Breast epithelium (tissue), 4 donors: ENCODE results near the gene SP1. TPM values are rescaled to one million over a fixed set of nuclear protein-coding genes. Genes with fewer than 3 reads are reported as not detected.
"Not testable (repeated sequence)": the region's sequence is repeated elsewhere in the genome, so short reads cannot be mapped to it uniquely, and the experiment has no call there.

Experiments used
- DNase-seq, 2 donors: peaks; one replicate each; pipeline ENCODE4 v3.0.0-alpha.2; 2019; ENCODE audit warnings: low spot score in 2 of 2
- H3K27ac ChIP-seq, 2 donors: fragments of 200-600 bp; sonication (generic) in 1 of 2; one replicate each; pipeline ENCODE4 v1.5.1; 2016 to 2019; ENCODE audit warnings: mild to moderate bottlenecking in 1 of 2
- H3K27me3 ChIP-seq, 2 donors: fragments of 200-600 bp; sonication (generic) in 1 of 2; one replicate each; pipeline versions ENCODE4 v1.5.1 to v1.6.0; 2017 to 2019; ENCODE audit warnings: control low read depth in 1 of 2, mild to moderate bottlenecking in 1 of 2
- H3K36me3 ChIP-seq: fragments of 200-600 bp; one replicate; pipeline ENCODE4 v1.5.1; 2019
- H3K4me1 ChIP-seq, 2 donors: fragments of 200-600 bp; sonication (generic); one replicate each; pipeline ENCODE4 v1.5.1; 2016 to 2019; ENCODE audit warnings: control low read depth in 1 of 2
- H3K4me3 ChIP-seq, 3 donors: fragments of 200-600 bp; sonication (generic); 1 replicate in 2 of 3; 2 replicates in 1 of 3; pipeline ENCODE4 v1.5.1; 2016 to 2019; ENCODE audit warnings: mild to moderate bottlenecking in 3 of 3, moderate library complexity in 2 of 3
- H3K9me3 ChIP-seq, 2 donors: fragments of 200-600 bp; sonication (generic) in 1 of 2; one replicate each; pipeline ENCODE4 v1.5.1; 2016 to 2019; ENCODE audit warnings: control low read depth in 1 of 2
- POLR2A ChIP-seq: fragments of 450-650 bp; IDR thresholded peaks from one replicate; pipeline ENCODE4 v1.6.1; 2016; ENCODE audit warnings: antibody characterized with exemption, mild to moderate bottlenecking, moderate library complexity
- POLR2AphosphoS5 ChIP-seq, 3 donors: sonication (generic); formaldehyde crosslinking; IDR thresholded peaks; one replicate each; pipeline ENCODE4 v1.6.1; 2017; ENCODE audit warnings: antibody characterized with exemption in 3 of 3
- intact Hi-C: fragments of 100-400 bp; cut with DNase I; formaldehyde crosslinking; loops from one replicate; pipeline ENCODE4 v1.15.1; 2023; ENCODE audit warnings: low total_unique reads
- total RNA-seq, 3 donors: library from RNA; depleted of rRNA; stranded (reverse); fragments of >200 nt; gene quantifications; one replicate each; pipeline ENCODE4 v1.1.0, GENCODE V29; 2016
- TF ChIP-seq, protein P1 (sequence below), 3 donors: fragments of 450-650 bp; IDR thresholded peaks; one replicate each; pipeline ENCODE4 v1.5.1; 2016 to 2017; ENCODE audit warnings: antibody characterized with exemption in 3 of 3, mild to moderate bottlenecking in 3 of 3, moderate library complexity in 3 of 3

Gene SP1
- total RNA-seq, 3 donors from 2014 or later, result 84.6 to 111 (median 91.4) TPM

DNA sequence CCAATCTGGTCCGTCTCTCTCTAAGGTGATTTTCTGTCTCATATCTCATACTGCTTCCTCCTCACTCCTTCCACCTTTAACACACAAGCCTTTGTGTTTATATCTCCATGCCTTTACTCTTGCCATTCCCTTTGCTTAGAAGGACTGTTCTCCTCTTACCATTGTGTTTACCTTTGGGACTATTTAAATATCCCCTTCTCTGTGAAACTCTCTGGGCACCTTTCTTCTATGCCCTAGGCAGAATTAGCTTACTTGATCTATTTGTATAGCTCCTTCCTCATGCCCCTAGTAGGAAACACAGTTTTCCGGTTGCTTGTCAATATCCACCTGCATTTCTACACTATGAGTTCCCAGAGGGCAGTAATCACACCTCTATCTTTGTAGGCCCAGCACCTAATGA is 39.8 kb downstream of the SP1 start:
- Histone ChIP-seq H3K27me3 (no peaks in the 10 kb centered on the region), H3K4me1 (peaks cover 0 to 3% of the 10 kb centered on the region in 2 donors), H3K4me3 (no peak overlapping the region), H3K9me3 (no peaks in the 10 kb centered on the region), H3K27ac (no peak overlapping the region), H3K36me3 (no peaks in the 10 kb centered on the region)
- no peak for DNase-seq
- TF ChIP-seq, protein P1, sequence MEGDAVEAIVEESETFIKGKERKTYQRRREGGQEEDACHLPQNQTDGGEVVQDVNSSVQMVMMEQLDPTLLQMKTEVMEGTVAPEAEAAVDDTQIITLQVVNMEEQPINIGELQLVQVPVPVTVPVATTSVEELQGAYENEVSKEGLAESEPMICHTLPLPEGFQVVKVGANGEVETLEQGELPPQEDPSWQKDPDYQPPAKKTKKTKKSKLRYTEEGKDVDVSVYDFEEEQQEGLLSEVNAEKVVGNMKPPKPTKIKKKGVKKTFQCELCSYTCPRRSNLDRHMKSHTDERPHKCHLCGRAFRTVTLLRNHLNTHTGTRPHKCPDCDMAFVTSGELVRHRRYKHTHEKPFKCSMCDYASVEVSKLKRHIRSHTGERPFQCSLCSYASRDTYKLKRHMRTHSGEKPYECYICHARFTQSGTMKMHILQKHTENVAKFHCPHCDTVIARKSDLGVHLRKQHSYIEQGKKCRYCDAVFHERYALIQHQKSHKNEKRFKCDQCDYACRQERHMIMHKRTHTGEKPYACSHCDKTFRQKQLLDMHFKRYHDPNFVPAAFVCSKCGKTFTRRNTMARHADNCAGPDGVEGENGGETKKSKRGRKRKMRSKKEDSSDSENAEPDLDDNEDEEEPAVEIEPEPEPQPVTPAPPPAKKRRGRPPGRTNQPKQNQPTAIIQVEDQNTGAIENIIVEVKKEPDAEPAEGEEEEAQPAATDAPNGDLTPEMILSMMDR (IDR thresholded peaks at IDR 0.05), result no peak
- TF ChIP-seq POLR2AphosphoS5 (IDR thresholded peaks at IDR 0.05) (no peak), POLR2A (no peak)
- intact Hi-C loops, result loop anchor here (5.0 kb wide), 1 partner anchor 62 kb away; no protein-coding TSS in a partner anchor

DNA sequence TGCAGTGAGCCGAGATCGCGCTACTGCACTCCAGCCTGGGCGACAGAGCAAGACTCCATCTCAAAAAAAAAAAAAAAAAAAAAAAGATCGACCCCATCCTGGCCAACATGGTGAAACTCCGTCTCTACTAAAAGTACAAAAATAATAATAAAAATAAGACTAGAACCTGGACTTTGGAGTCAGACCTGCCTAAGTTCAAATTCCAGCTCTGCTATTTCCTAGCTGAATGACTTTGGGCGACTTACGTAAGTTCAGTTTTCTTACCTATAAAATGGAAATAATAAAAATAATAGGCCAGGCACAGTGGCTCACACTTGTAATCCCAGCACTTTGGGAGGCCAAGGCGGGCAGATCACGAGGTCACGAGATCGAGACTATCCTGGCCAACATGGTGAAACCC is 42.3 kb downstream of the SP1 start:
- H3K4me3 ChIP-seq, H3K27ac ChIP-seq, H3K27me3 ChIP-seq, H3K4me1 ChIP-seq, H3K36me3 ChIP-seq, H3K9me3 ChIP-seq, DNase-seq: not testable (repeated sequence)
- intact Hi-C loops, result loop anchor here (5.0 kb wide), 1 partner anchor 65 kb away; no protein-coding TSS in a partner anchor

DNA sequence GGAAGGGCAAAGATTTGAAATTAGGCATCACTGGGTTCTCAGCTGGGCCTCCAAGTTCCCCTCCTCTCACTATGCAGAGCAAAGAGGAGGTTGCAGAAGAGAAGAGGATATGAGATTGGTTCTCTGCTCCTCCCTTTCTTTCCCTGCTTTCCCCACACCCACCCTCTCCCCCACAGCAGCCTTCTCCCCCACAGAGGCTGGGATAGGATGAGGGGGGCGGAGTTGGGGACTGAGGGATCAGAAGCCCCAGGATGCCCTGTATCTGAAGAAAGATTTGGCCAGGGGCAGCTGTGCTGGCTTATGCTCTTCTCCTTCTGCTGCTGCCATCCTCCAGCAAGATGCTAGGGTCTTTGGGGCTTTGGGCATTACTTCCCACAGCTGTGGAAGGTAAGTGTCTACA is 43.6 kb downstream of the SP1 start, which contains the start of gene AMHR2:
TSS of gene AMHR2 (plus strand) at position 259 of the 400 bp plus-strand sequence. CDS start at position 339, 80 bp downstream.
- DNase-seq, result no peak
- peaks cover 0 to 3% of the 10 kb centered on the region in 2 donors for H3K4me1 ChIP-seq
- intact Hi-C loops, result loop anchor here (5.0 kb wide), 1 partner anchor 66 kb away; no protein-coding TSS in a partner anchor

DNA sequence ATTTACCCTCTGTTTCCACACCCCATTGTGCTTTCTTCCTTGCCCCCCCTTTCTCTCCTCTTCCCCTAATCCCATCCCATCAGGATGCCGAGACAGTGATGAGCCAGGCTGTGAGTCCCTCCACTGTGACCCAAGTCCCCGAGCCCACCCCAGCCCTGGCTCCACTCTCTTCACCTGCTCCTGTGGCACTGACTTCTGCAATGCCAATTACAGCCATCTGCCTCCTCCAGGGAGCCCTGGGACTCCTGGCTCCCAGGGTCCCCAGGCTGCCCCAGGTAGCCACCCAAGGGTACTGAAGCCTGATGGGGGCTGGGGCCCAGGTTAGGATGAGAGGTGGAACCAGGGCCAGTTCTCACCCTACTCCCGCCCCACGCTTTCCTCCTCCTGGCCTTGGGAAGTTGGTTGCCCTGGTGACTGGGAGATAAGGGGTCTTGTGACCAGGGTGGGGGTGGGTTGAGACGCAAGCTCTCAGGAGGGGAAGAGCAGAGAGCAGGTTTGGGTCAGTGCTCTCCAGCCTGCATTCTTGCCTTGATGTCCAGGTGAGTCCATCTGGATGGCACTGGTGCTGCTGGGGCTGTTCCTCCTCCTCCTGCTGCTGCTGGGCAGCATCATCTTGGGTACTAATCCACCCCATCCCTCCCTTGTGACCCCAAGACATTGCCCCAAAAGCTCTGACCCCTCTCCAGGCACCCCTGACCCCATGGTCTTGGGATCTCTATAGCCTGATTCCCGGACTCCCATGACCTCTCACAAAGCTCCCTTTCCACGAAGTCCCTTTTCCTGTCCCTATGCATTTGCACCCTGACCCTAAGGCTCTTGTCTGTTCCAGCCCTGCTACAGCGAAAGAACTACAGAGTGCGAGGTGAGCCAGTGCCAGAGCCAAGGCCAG is 44.9 kb downstream of the SP1 start:
- Histone ChIP-seq H3K4me3 (no peak overlapping the region), H3K36me3 (no peaks in the 10 kb centered on the region), H3K9me3 (no peaks in the 10 kb centered on the region), H3K27me3 (no peaks in the 10 kb centered on the region), H3K4me1 (peaks cover 0 to 3% of the 10 kb centered on the region in 2 donors), H3K27ac (no peak overlapping the region)
- no peak for DNase-seq
- TF ChIP-seq, protein P1 (IDR thresholded peaks at IDR 0.05), result no peak
- intact Hi-C loops, result loop anchor here (5.0 kb wide), 1 partner anchor 68 kb away; no protein-coding TSS in a partner anchor

More for the DNA sequence above, 43.6 kb downstream of the SP1 start, which contains the start of gene AMHR2:
- no peaks in the 10 kb centered on the region for H3K36me3 ChIP-seq
- H3K9me3 ChIP-seq, result no peaks in the 10 kb centered on the region
- no peak within 1 kb of the TSS for H3K4me3 ChIP-seq
- H3K27ac ChIP-seq, result no peak within 1 kb of the TSS
- no peaks in the 10 kb centered on the region for H3K27me3 ChIP-seq
- no peak for TF ChIP-seq POLR2AphosphoS5 (IDR thresholded peaks at IDR 0.05)
- no peak for TF ChIP-seq POLR2A
- TF ChIP-seq, protein P1 (IDR thresholded peaks at IDR 0.05), result no peak

DNA sequence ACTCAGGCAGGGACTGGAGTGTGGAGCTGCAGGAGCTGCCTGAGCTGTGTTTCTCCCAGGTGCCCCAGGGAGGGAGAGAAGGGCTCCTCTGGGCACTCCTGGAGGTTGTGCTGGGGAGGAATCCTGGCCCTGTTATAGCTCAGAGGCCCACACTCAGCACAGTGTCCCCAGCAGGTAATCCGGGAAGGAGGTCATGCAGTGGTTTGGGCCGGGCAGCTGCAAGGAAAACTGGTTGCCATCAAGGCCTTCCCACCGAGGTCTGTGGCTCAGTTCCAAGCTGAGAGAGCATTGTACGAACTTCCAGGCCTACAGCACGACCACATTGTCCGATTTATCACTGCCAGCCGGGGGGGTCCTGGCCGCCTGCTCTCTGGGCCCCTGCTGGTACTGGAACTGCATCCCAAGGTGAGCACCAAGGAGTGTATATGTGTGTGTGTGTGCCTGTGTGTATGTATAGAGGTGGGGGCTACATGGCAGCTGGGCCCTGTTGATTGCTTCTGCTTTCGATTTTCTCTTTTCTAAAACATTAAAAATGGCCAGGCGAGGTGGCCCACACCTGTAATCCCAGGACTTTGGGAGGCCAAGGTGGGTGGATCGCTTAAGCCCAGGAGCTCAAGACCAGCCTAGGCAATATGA is 45.7 kb downstream of the SP1 start:
- DNase-seq, result no peak
- no peaks in the 10 kb centered on the region for H3K27me3 ChIP-seq
- peaks cover 0 to 3% of the 10 kb centered on the region in 2 donors for H3K4me1 ChIP-seq
- no peak overlapping the region for H3K4me3 ChIP-seq
- no peaks in the 10 kb centered on the region for H3K9me3 ChIP-seq
- no peak overlapping the region for H3K27ac ChIP-seq
- intact Hi-C loops, result no loop called here
- TF ChIP-seq, protein P1 (IDR thresholded peaks at IDR 0.05), result no peak
- TF ChIP-seq POLR2A (no peak), POLR2AphosphoS5 (IDR thresholded peaks at IDR 0.05) (no peak)
- H3K36me3 ChIP-seq, result no peaks in the 10 kb centered on the region
